ENCODE data around the gene ORC3.

DNA sequence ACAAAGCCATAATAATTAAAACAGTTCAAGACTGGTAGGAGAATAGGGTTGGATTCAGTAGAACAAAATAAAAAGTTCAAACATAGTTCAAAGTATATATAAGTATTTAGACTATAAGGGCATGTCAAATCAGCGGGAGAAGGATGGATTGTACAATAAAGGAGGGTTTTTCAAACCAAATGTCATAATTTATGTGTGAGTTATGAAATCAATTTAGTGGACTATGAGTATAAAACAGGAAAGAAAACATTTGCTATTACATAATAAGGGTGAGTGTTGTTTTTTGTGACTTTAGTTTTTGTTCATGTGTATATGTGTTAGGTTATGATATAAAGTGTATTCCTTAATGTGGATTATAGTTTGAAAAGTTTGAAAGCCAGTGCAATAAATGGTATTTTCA lies 10.6 kb downstream of the ORC3 start:
- TF ChIP-seq, protein P1, sequence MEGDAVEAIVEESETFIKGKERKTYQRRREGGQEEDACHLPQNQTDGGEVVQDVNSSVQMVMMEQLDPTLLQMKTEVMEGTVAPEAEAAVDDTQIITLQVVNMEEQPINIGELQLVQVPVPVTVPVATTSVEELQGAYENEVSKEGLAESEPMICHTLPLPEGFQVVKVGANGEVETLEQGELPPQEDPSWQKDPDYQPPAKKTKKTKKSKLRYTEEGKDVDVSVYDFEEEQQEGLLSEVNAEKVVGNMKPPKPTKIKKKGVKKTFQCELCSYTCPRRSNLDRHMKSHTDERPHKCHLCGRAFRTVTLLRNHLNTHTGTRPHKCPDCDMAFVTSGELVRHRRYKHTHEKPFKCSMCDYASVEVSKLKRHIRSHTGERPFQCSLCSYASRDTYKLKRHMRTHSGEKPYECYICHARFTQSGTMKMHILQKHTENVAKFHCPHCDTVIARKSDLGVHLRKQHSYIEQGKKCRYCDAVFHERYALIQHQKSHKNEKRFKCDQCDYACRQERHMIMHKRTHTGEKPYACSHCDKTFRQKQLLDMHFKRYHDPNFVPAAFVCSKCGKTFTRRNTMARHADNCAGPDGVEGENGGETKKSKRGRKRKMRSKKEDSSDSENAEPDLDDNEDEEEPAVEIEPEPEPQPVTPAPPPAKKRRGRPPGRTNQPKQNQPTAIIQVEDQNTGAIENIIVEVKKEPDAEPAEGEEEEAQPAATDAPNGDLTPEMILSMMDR (IDR thresholded peaks at IDR 0.05): no peak
- no peak for TF ChIP-seq POLR2A (IDR thresholded peaks at IDR 0.05)

Data from right lobe of liver (tissue), 4 donors.